ENCODE data around the gene SCN2A. TPM values are rescaled to one million over a fixed set of nuclear protein-coding genes. Genes with fewer than 3 reads are reported as not detected.
"Not testable (repeated sequence)": the region's sequence is repeated elsewhere in the genome, so short reads cannot be mapped to it uniquely, and the experiment has no call there.

SCN2A gene
- total RNA-seq, 1 donor from 2014 or later = 2.9 TPM

- Mint-ChIP-seq H3K4me1 (peaks cover 33% of the 10 kb centered on the region), H3K9me3 (no peaks in the 10 kb centered on the region), H3K27ac (no peak overlapping the region), H3K36me3 (no peaks in the 10 kb centered on the region), H3K4me3 (no peak overlapping the region), H3K27me3 (ENCODE audit: low read depth) (peaks cover 8% of the 10 kb centered on the region)
- no peak for TF ChIP-seq CTCF (IDR thresholded peaks at IDR 0.05; ENCODE audit: unreplicated experiment)
- no peak for DNase-seq (ENCODE audit: low spot score in 2 of 2, unreplicated experiment in 2 of 2)
These were observed 134.2 kb downstream of the SCN2A start for GRCh38 chr2:165373278-165374010.

GRCh38 chr2:165376571-165376975 is 137.4 kb downstream of the SCN2A start:
- Mint-ChIP-seq H3K4me3 (no peak overlapping the region), H3K27me3 (ENCODE audit: low read depth) (peaks cover 10% of the 10 kb centered on the region), H3K36me3 (no peaks in the 10 kb centered on the region), H3K27ac (no peak overlapping the region), H3K9me3 (no peaks in the 10 kb centered on the region), H3K4me1 (peaks cover 25% of the 10 kb centered on the region)
- no peak for TF ChIP-seq CTCF (IDR thresholded peaks at IDR 0.05; ENCODE audit: unreplicated experiment)
- DNase-seq (ENCODE audit: low spot score in 2 of 2, unreplicated experiment in 2 of 2) = no peak

GRCh38 chr2:165382362-165382761 is 143.1 kb downstream of the SCN2A start:
- no peaks in the 10 kb centered on the region for H3K9me3 Mint-ChIP-seq
- H3K4me1 Mint-ChIP-seq = peaks cover 2% of the 10 kb centered on the region
- no peak for DNase-seq (ENCODE audit: low spot score in 2 of 2, unreplicated experiment in 2 of 2)
- TF ChIP-seq CTCF (IDR thresholded peaks at IDR 0.05; ENCODE audit: unreplicated experiment) = no peak
- H3K27ac Mint-ChIP-seq = no peak overlapping the region
- no peaks in the 10 kb centered on the region for H3K36me3 Mint-ChIP-seq
- H3K4me3 Mint-ChIP-seq = no peak overlapping the region
- peaks cover 16% of the 10 kb centered on the region for H3K27me3 Mint-ChIP-seq (ENCODE audit: low read depth)

- Mint-ChIP-seq H3K27me3 (ENCODE audit: low read depth) (peaks cover 7% of the 10 kb centered on the region), H3K36me3 (no peaks in the 10 kb centered on the region), H3K4me3 (no peak overlapping the region)
These were observed 151.7 kb downstream of the SCN2A start for GRCh38 chr2:165390875-165391274.

GRCh38 chr2:165391791-165392190 is 152.6 kb downstream of the SCN2A start:
- Mint-ChIP-seq H3K4me1 (peaks cover 2% of the 10 kb centered on the region), H3K4me3 (no peak overlapping the region), H3K36me3 (no peaks in the 10 kb centered on the region), H3K27me3 (ENCODE audit: low read depth) (peaks cover 9% of the 10 kb centered on the region), H3K9me3 (no peaks in the 10 kb centered on the region), H3K27ac (no peak overlapping the region)
- TF ChIP-seq CTCF (IDR thresholded peaks at IDR 0.05; ENCODE audit: unreplicated experiment) = no peak
- no peak for DNase-seq (ENCODE audit: low spot score in 2 of 2, unreplicated experiment in 2 of 2)

More at GRCh38 chr2:165390875-165391274, 151.7 kb downstream of the SCN2A start:
- Mint-ChIP-seq H3K4me1 (peaks cover 2% of the 10 kb centered on the region), H3K9me3 (no peaks in the 10 kb centered on the region), H3K27ac (no peak overlapping the region)
- TF ChIP-seq CTCF (IDR thresholded peaks at IDR 0.05; ENCODE audit: unreplicated experiment) = no peak
- DNase-seq (ENCODE audit: low spot score in 2 of 2, unreplicated experiment in 2 of 2) = no peak

GRCh38 chr2:165398603-165399002 is 159.4 kb downstream of the SCN2A start:
- peaks cover 15% of the 10 kb centered on the region for H3K4me1 Mint-ChIP-seq
- not testable (repeated sequence) for H3K27me3 Mint-ChIP-seq (ENCODE audit: low read depth); H3K27ac Mint-ChIP-seq; H3K9me3 Mint-ChIP-seq; DNase-seq (ENCODE audit: low spot score in 2 of 2, unreplicated experiment in 2 of 2); H3K36me3 Mint-ChIP-seq; H3K4me3 Mint-ChIP-seq

All from mesothelial cell of epicardium (in vitro differentiated cells).